Left lung (tissue), 10 donors: ENCODE data around the gene LIN7A. TPM values are rescaled to one million over a fixed set of nuclear protein-coding genes. Genes with fewer than 3 reads are reported as not detected.
A peak's percentile ranks its signal among the peaks of the same experiment; 100 is the strongest.
"Not testable (repeated sequence)": the region's sequence is repeated elsewhere in the genome, so short reads cannot be mapped to it uniquely, and the experiment has no call there.

Source experiments
- ATAC-seq: fragments of 200-7000 bp; cut with Tn5 transposase; one replicate; pipeline ENCODE4 v1.9.1; 2020; ENCODE audit warnings: moderate library complexity
- DNase-seq, 4 donors: peaks; one replicate each; pipeline ENCODE4 v3.0.0-alpha.2; 2013 to 2020
- H3K27ac ChIP-seq, 2 donors: fragments of 200-600 bp; sonication (generic) in 1 of 2; one replicate each; pipeline versions ENCODE4 v1.5.0 to v1.8.0; 2020 to 2021
- H3K27me3 ChIP-seq, 2 donors: fragments of 200-600 bp; sonication (generic) in 1 of 2; one replicate each; pipeline versions ENCODE4 v1.5.0 to v1.8.0; 2020 to 2021
- H3K36me3 ChIP-seq, 2 donors: fragments of 200-600 bp; sonication (generic) in 1 of 2; one replicate each; pipeline versions ENCODE4 v1.5.0 to v1.8.0; 2020 to 2021
- H3K4me1 ChIP-seq, 2 donors: fragments of 200-600 bp; one replicate each; pipeline ENCODE4 v1.8.0; 2021
- H3K4me3 ChIP-seq, 2 donors: fragments of 200-600 bp; sonication (generic) in 1 of 2; one replicate each; pipeline versions ENCODE4 v1.5.0 to v1.8.0; 2020 to 2021; ENCODE audit warnings: mild to moderate bottlenecking in 1 of 2
- H3K9me3 ChIP-seq, 2 donors: fragments of 200-600 bp; sonication (generic) in 1 of 2; one replicate each; pipeline versions ENCODE4 v1.5.0 to v1.8.0; 2020 to 2021
- intact Hi-C, 2 donors: fragments of 100-400 bp; cut with DNase I; formaldehyde crosslinking; loops; one replicate each; pipeline versions ENCODE4 v1.11.2 to v1.14.2; 2022
- polyA plus RNA-seq, 6 donors: library from polyadenylated mRNA; unstranded; fragments of 120-200 nt; gene quantifications; one replicate each; pipeline ENCODE4 v1.2.1, GENCODE V29; 2013; ENCODE audit not compliant: insufficient read length in 6 of 6
- total RNA-seq, 2 donors: library from RNA; stranded (reverse); fragmentation: NEBNext Ultra II Directional; extraction: Animal tissue kit (Norgen Biotek cat#: 25700); gene quantifications; one replicate each; pipeline ENCODE4 v1.2.1, GENCODE V29; 2021
- TF ChIP-seq, protein P1 (sequence below), 2 donors: fragments of 200-600 bp; sonication (generic) in 1 of 2; IDR thresholded peaks; one replicate each; pipeline versions ENCODE4 v1.5.0 to v1.8.0; 2021; ENCODE audit warnings: antibody characterized with exemption in 2 of 2
- donor health status: DM: no; HTN: yes; CAD: no.
- donor health status: DM: no; HTN: no; CAD: no.

LIN7A gene
- total and polyA plus RNA-seq, 8 donors, result 9.9 to 22.7 (median 17.6) TPM

- TF ChIP-seq, protein P1, sequence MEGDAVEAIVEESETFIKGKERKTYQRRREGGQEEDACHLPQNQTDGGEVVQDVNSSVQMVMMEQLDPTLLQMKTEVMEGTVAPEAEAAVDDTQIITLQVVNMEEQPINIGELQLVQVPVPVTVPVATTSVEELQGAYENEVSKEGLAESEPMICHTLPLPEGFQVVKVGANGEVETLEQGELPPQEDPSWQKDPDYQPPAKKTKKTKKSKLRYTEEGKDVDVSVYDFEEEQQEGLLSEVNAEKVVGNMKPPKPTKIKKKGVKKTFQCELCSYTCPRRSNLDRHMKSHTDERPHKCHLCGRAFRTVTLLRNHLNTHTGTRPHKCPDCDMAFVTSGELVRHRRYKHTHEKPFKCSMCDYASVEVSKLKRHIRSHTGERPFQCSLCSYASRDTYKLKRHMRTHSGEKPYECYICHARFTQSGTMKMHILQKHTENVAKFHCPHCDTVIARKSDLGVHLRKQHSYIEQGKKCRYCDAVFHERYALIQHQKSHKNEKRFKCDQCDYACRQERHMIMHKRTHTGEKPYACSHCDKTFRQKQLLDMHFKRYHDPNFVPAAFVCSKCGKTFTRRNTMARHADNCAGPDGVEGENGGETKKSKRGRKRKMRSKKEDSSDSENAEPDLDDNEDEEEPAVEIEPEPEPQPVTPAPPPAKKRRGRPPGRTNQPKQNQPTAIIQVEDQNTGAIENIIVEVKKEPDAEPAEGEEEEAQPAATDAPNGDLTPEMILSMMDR (IDR thresholded peaks at IDR 0.05), result no peak
- DNase-seq (no peak), ATAC-seq (no peak)
- no peaks in the 10 kb centered on the region for H3K9me3 ChIP-seq
- H3K27ac ChIP-seq, result no peak overlapping the region
- intact Hi-C loops, result no loop called here
- H3K36me3 ChIP-seq, result peaks cover 0 to 11% of the 10 kb centered on the region in 2 donors
- no peaks in the 10 kb centered on the region for H3K4me1 ChIP-seq
- H3K4me3 ChIP-seq, result no peak overlapping the region
- H3K27me3 ChIP-seq, result no peaks in the 10 kb centered on the region
These were observed 134.9 kb downstream of the LIN7A start for GRCh38 chr12:80802652-80803400.

DNA sequence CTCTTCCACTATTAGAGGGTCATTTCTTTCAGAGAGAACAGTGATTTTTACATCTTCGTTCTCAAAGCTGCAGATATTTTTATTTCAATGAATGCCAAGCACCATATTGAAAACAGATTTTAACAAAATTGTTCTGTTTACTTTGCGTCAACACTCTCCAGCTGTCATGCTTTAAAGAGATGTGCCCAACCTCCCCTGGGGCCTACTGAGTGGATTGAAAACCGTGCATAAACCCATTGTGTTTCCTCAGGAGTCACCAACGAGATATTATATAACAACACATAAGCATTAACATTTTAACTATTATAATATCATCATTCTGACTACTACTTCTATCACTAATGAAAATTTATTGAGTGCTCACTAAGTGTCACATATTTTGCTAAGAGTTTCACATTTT lies 139.5 kb downstream of the LIN7A start:
- TF ChIP-seq, protein P1 (IDR thresholded peaks at IDR 0.05), result no peak
- H3K4me1 ChIP-seq, result no peaks in the 10 kb centered on the region
- H3K27ac ChIP-seq, result no peak overlapping the region
- DNase-seq (peak in 1 of 4 donors; percentile 10), ATAC-seq (no peak)
- H3K27me3 ChIP-seq, result no peaks in the 10 kb centered on the region
- intact Hi-C loops, result no loop called here
- H3K4me3 ChIP-seq, result no peak overlapping the region
- no peaks in the 10 kb centered on the region for H3K9me3 ChIP-seq
- peaks cover 0 to 8% of the 10 kb centered on the region in 2 donors for H3K36me3 ChIP-seq

DNA sequence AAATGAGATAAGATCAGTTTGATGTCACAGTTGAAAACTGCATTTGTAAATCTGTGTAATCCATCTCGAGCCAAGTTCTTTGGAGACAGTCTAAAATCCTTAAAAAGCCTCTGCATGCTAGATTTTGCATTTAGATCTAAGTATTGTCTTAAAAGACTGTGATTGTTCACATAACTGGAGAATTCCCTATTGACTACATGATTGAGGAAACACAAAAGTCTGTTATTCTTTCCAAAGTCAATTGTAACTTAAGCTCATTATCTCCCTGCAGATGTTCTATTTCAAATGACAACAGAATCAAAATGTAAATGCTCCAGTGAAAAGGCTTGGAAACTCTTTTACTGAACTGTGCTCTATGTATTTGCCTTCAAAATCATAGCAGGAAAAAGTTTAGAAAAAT lies 143.2 kb downstream of the LIN7A start:
- Histone ChIP-seq H3K27ac (no peak overlapping the region), H3K4me3 (no peak overlapping the region), H3K36me3 (peaks cover 0 to 8% of the 10 kb centered on the region in 2 donors), H3K4me1 (no peaks in the 10 kb centered on the region), H3K27me3 (no peaks in the 10 kb centered on the region), H3K9me3 (no peaks in the 10 kb centered on the region)
- intact Hi-C loops, result no loop called here
- no peak for ATAC-seq
- TF ChIP-seq, protein P1 (IDR thresholded peaks at IDR 0.05), result no peak
- DNase-seq, result peak in 1 of 4 donors; percentile 7

DNA sequence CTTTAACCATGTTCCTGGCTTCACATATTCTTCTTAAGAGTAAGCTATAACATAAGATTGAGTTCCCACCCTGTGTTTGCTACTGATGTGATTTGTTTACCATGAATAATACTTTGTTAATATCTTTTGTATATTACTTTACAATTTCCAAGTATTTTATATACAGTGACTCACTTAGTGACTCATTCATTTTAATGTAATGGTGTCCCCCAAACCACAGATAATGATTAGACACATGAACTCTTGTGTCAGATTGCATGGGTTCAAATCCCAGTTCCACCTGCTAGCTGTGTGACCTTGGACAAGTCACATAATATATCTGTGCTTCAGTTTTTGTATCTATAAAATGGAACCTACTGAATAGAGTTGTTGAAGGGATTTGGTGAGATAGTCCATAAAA lies 144.9 kb downstream of the LIN7A start:
- Histone ChIP-seq H3K4me1 (no peaks in the 10 kb centered on the region), H3K9me3 (no peaks in the 10 kb centered on the region), H3K4me3 (no peak overlapping the region), H3K27me3 (no peaks in the 10 kb centered on the region), H3K27ac (no peak overlapping the region), H3K36me3 (peaks cover 0 to 8% of the 10 kb centered on the region in 2 donors)
- ATAC-seq, result no peak
- TF ChIP-seq, protein P1 (IDR thresholded peaks at IDR 0.05), result no peak
- intact Hi-C loops, result no loop called here
- no peak for DNase-seq

GRCh38 chr12:80791863-80792262 lies 145.9 kb downstream of the LIN7A start:
- H3K36me3 ChIP-seq, result peaks cover 0 to 3% of the 10 kb centered on the region in 2 donors
- intact Hi-C loops, result no loop called here
- ATAC-seq, result no peak

DNA sequence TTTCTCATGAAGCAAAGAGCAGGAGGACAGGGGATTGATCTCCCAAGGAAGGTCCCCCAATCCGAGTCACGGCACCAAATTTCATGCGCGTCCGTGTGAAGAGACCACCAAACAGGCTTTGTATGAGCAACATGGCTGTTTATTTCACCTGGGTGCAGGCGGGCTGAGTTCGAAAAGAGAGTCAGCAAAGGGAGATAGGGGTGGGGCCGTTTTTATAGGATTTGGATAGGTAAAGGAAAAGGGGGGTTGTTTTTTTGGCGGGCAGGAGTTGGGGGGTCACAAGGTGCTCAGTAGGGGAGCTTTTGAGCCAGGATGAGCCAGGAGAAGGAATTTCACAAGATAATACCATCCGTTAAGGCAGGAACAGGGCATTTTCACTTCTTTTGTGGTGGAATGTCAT lies 149.3 kb downstream of the LIN7A start:
- ATAC-seq, H3K4me1 ChIP-seq, intact Hi-C loops, H3K27me3 ChIP-seq, H3K4me3 ChIP-seq, H3K36me3 ChIP-seq, H3K27ac ChIP-seq, DNase-seq, H3K9me3 ChIP-seq: not testable (repeated sequence)

More at GRCh38 chr12:80791863-80792262, 145.9 kb downstream of the LIN7A start:
- Histone ChIP-seq H3K27me3 (no peaks in the 10 kb centered on the region), H3K4me1 (no peaks in the 10 kb centered on the region), H3K27ac (no peak overlapping the region), H3K9me3 (no peaks in the 10 kb centered on the region), H3K4me3 (no peak overlapping the region)
- TF ChIP-seq, protein P1 (IDR thresholded peaks at IDR 0.05), result no peak
- DNase-seq, result no peak

- H3K4me1 ChIP-seq, H3K27me3 ChIP-seq, ATAC-seq, DNase-seq, H3K4me3 ChIP-seq, H3K36me3 ChIP-seq, H3K9me3 ChIP-seq, intact Hi-C loops, H3K27ac ChIP-seq: not testable (repeated sequence)
These were observed 154.7 kb downstream of the LIN7A start for GRCh38 chr12:80782963-80783470.
